Measurements from ENCODE around the gene TSPAN18. TPM values are rescaled to one million over a fixed set of nuclear protein-coding genes. Genes with fewer than 3 reads are reported as not detected.

The TSPAN18 gene
- total and polyA plus RNA-seq, 2 of the 4 experiments (the other 2 are of a cell fraction) = 0.36 to 1.1 TPM

- Histone ChIP-seq H3K18ac (ENCODE audit: low read depth, low read length) (no peak overlapping the region), H3K27ac (ENCODE audit: insufficient read depth, low read length) (no peak overlapping the region), H3K14ac (replicated peaks; ENCODE audit: low read depth, low read length) (no peak overlapping the region), H2BK120ac (ENCODE audit: low read depth, low read length) (no peak overlapping the region), H2BK20ac (ENCODE audit: low read depth, low read length) (no peak overlapping the region), H2AFZ (replicated peaks; ENCODE audit: low read length, poor library complexity) (no peak overlapping the region), H3K36me3 (ENCODE audit: control insufficient read depth, insufficient read depth, low read length) (no peaks in the 10 kb centered on the region), H2BK15ac (ENCODE audit: low read depth, low read length) (no peak overlapping the region), H4K5ac (ENCODE audit: low read depth, low read length) (no peak overlapping the region), H3K56ac (ENCODE audit: extremely low read depth, insufficient read depth, low read length) (no peak overlapping the region), H3K27me3 (ENCODE audit: control insufficient read depth, insufficient read depth, low read length) (peaks cover 12% of the 10 kb centered on the region; the same call in 1 of the 2 replicates), H2AK9ac (replicated peaks; ENCODE audit: low read depth, low read length, poor library complexity) (no peak overlapping the region), H2AK5ac (ENCODE audit: low read depth, low read length) (no peak overlapping the region), H3K4ac (ENCODE audit: low read depth, low read length) (no peak overlapping the region), H3K4me1 (ENCODE audit: control insufficient read depth, insufficient read depth, low read length) (peaks cover 8% of the 10 kb centered on the region; the same call in 1 of the 2 replicates), H3K4me3 (ENCODE audit: insufficient read depth, low read depth, low read length) (no peak overlapping the region), H4K91ac (ENCODE audit: insufficient read depth, low read depth, low read length) (no peak overlapping the region), H3K4me2 (ENCODE audit: low read depth, low read length) (no peak overlapping the region), H3K79me1 (ENCODE audit: low read depth in 1 of 2, low read length in 2 of 2) (no peaks in the 10 kb centered on the region), H3K9me3 (ENCODE audit: control insufficient read depth, insufficient read depth, low read length) (no peaks in the 10 kb centered on the region), H2BK5ac (ENCODE audit: low read depth, low read length, poor library complexity, severe bottlenecking) (no peak overlapping the region), H3K9ac (ENCODE audit: low read depth, low read length) (no peak overlapping the region), H3K9me1 (ENCODE audit: insufficient read depth, low read length) (no peaks in the 10 kb centered on the region), H4K8ac (ENCODE audit: low read depth in 2 of 2, low read length in 2 of 2) (no peak overlapping the region), H3K23ac (ENCODE audit: low read depth, low read length) (no peak overlapping the region), H4K20me1 (ENCODE audit: insufficient read depth, low read length) (no peaks in the 10 kb centered on the region)
- ATAC-seq (ENCODE audit: low read depth) = no peak
- dilution Hi-C loops (cut with HindIII; ENCODE audit: low sequenced_read_pairs, unreplicated experiment) (no loop called here), intact Hi-C loops (cut with micrococcal nuclease) (no loop called here), in situ Hi-C loops (cut with MboI; ENCODE audit: low sequenced_read_pairs) (loop anchor here (5.0 kb wide), 1 partner anchor 51 kb away; the partner anchor contains the start of gene TSPAN18)
- ChIA-PET CTCF (no interaction called here), POLR2A (ENCODE audit: unreplicated experiment) (no interaction called here)
- 100% methylated on average over 2 of the region's 5 CpGs; no CpG with 5 or more reads in 1 of the 2 experiments for WGBS, 2 experiments (ENCODE audit: extremely low coverage in 2 of 2, insufficient read length in 1 of 2)
- no peak for DNase-seq
- BruUV-seq (replicated peaks) = no TSS peak
- TF ChIP-seq MXI1 (IDR thresholded peaks at IDR 0.05; ENCODE audit: borderline replicate concordance, low read depth, low read length) (no peak), RFX5 (IDR thresholded peaks at IDR 0.05; ENCODE audit: low read depth, low read length) (no peak), MAZ (IDR thresholded peaks at IDR 0.05; ENCODE audit: borderline replicate concordance, low read depth, low read length) (no peak), BHLHE40 (IDR thresholded peaks at IDR 0.05; ENCODE audit: low read depth, low read length) (no peak), RAD21 (IDR thresholded peaks at IDR 0.05; ENCODE audit: low read length) (no peak), CTCF (conservative IDR thresholded peaks at IDR 0.05; ENCODE audit: low read depth, low read length) (no peak), NFE2L2 (IDR thresholded peaks at IDR 0.05; ENCODE audit: low read depth, low read length) (no peak), ELK1 (IDR thresholded peaks at IDR 0.05; ENCODE audit: borderline replicate concordance, low read depth, low read length) (no peak)
Observed at GRCh38 chr11:44778195-44779100, 51.7 kb downstream of the TSPAN18 start.

Data from IMR-90 (cell line).